A549 (cell line): Measurements from ENCODE around the gene IFRD2. TPM values are rescaled to one million over a fixed set of nuclear protein-coding genes. Genes with fewer than 3 reads are reported as not detected.

Source experiments
- ATAC-seq, 2 experiments: fragments of 200-7000 bp in 1 of 2; fragments of >200 bp in 1 of 2; cut with Nextera tagmentation in 1 of 2; cut with Tn5 transposase in 1 of 2; 3 replicates each; pipeline versions ENCODE4 v1.8.0 to v1.9.1; 2018 to 2020; ENCODE audit warnings: mild to moderate bottlenecking in 1 of 2, moderate library complexity in 1 of 2
- CTCF ChIA-PET: fragments of 300-600 bp; sonication (Branson Sonifier 250); formaldehyde crosslinking; extraction: SDS; loops from one replicate; lab custom pipeline; 2021; ENCODE audit warnings: antibody characterized with exemption, inconsistent platforms; lab: Yijun Ruan, JAX
- POLR2A ChIA-PET: fragments of 350-600 bp; formaldehyde crosslinking; extraction: SDS; loops from one replicate; lab custom pipeline; 2021; ENCODE audit warnings: antibody characterized with exemption, inconsistent platforms; lab: Yijun Ruan, JAX
- DNase-seq, 2 experiments: peaks; one replicate each; pipeline versions ENCODE4 v3.0.0 to v3.0.0-alpha.2; 2011 to 2016; ENCODE audit warnings: low read depth in 1 of 2, low spot score in 1 of 2
- FAIRE-seq: peaks from 2 replicates; lab custom pipeline; 2011; peaks lifted over from hg19 to GRCh38; lab: Jason Lieb, UNC
- H3K27ac ChIP-seq, 2 experiments: fragments of >200 bp; sonication (Bioruptor Twin); formaldehyde crosslinking; 3 replicates each; pipeline ENCODE4 v1.5.1; 2016 to 2017
- H3K4me1 ChIP-seq: fragments of >200 bp; sonication (Bioruptor Twin); formaldehyde crosslinking; 3 replicates; pipeline ENCODE4 v1.6.1; 2016
- H3K4me2 ChIP-seq: fragments of >200 bp; sonication (Bioruptor Twin); formaldehyde crosslinking; 3 replicates; pipeline ENCODE4 v1.6.1; 2016
- H3K4me3 ChIP-seq: fragments of >200 bp; sonication (Bioruptor Twin); formaldehyde crosslinking; 3 replicates; pipeline ENCODE4 v1.5.1; 2016
- H3K9me3 ChIP-seq: fragments of >200 bp; sonication (Bioruptor Twin); formaldehyde crosslinking; 3 replicates; pipeline ENCODE4 v1.6.1; 2016
- CBX8 ChIP-seq: fragments of 200-600 bp; sonication (generic); IDR thresholded peaks from 2 replicates; pipeline ENCODE4 v1.6.1; 2016
- CHD4 ChIP-seq: fragments of 200-600 bp; sonication (generic); IDR thresholded peaks from 2 replicates; pipeline ENCODE4 v1.6.1; 2016; ENCODE audit warnings: antibody characterized with exemption, mild to moderate bottlenecking, borderline replicate concordance
- EHF ChIP-seq: fragments of 250-450 bp; sonication (Bioruptor Pico); IDR thresholded peaks from 2 replicates; pipeline ENCODE4 v1.5.0; 2020; ENCODE audit warnings: mild to moderate bottlenecking
- EP300 ChIP-seq, 2 experiments: fragments of >200 bp; sonication (Bioruptor Twin); formaldehyde crosslinking; IDR thresholded peaks; 2 replicates in 1 of 2; 3 replicates in 1 of 2; pipeline ENCODE4 v1.6.1; 2016 to 2017
- FOSL2 ChIP-seq, 2 experiments: fragments of 450-650 bp in 1 of 2; fragments of >200 bp in 1 of 2; sonication (Bioruptor Twin) in 1 of 2; formaldehyde crosslinking; IDR thresholded peaks; 2 replicates each; pipeline versions ENCODE4 v1.5.0 to v1.6.1; 2016 to 2020; ENCODE audit warnings: mild to moderate bottlenecking in 1 of 2, moderate library complexity in 1 of 2
- GATA3 ChIP-seq: IDR thresholded peaks from 2 replicates; pipeline ENCODE4 v1.6.1; 2012; ENCODE audit warnings: borderline replicate concordance
- HDAC2 ChIP-seq: fragments of 200-600 bp; sonication (generic); IDR thresholded peaks from 2 replicates; pipeline ENCODE4 v1.6.1; 2016
- HMGXB4 ChIP-seq: fragments of 250-450 bp; sonication (Bioruptor Pico); IDR thresholded peaks from 2 replicates; pipeline ENCODE4 v1.5.0; 2021; ENCODE audit warnings: mild to moderate bottlenecking, moderate library complexity, borderline replicate concordance
- HOXB13 ChIP-seq: fragments of 250-450 bp; sonication (Bioruptor Pico); IDR thresholded peaks from 2 replicates; pipeline ENCODE4 v1.5.0; 2020; ENCODE audit warnings: low read depth, mild to moderate bottlenecking, moderate library complexity
- JUN ChIP-seq, 2 experiments: fragments of >200 bp; sonication (Bioruptor Twin); formaldehyde crosslinking; IDR thresholded peaks; 2 replicates in 1 of 2; 3 replicates in 1 of 2; pipeline ENCODE4 v1.6.1; 2016 to 2017
- KDM5A ChIP-seq: fragments of 200-600 bp; sonication (generic); IDR thresholded peaks from 2 replicates; pipeline ENCODE4 v1.6.1; 2016; ENCODE audit warnings: antibody characterized with exemption, mild to moderate bottlenecking
- POLR2A ChIP-seq: IDR thresholded peaks from 2 replicates; pipeline ENCODE4 v1.6.1; 2012; ENCODE audit warnings: mild to moderate bottlenecking, low read length
- POLR2AphosphoS2 ChIP-seq: conservative IDR thresholded peaks from 2 replicates; pipeline ENCODE4 v1.6.1; 2012; ENCODE audit warnings: low read length, improper control_type of control experiment, inconsistent platforms
- RARB ChIP-seq: fragments of 250-450 bp; sonication (Bioruptor Pico); IDR thresholded peaks from 2 replicates; pipeline ENCODE4 v1.8.0; 2021; ENCODE audit warnings: mild to moderate bottlenecking, moderate library complexity
- RNF2 ChIP-seq: fragments of 200-600 bp; sonication (generic); IDR thresholded peaks from 2 replicates; pipeline ENCODE4 v1.6.1; 2016; ENCODE audit warnings: low read depth, mild to moderate bottlenecking, antibody characterized with exemption, moderate library complexity, borderline replicate concordance
- SMC3 ChIP-seq: fragments of >200 bp; sonication (Bioruptor Twin); formaldehyde crosslinking; IDR thresholded peaks from 3 replicates; pipeline ENCODE4 v1.6.1; 2018; ENCODE audit warnings: inconsistent platforms
- TFCP2L1 ChIP-seq: fragments of 250-450 bp; sonication (Bioruptor Pico); IDR thresholded peaks from 2 replicates; pipeline ENCODE4 v1.5.0; 2021; ENCODE audit warnings: mild to moderate bottlenecking
- TP53 ChIP-seq: fragments of 250-450 bp; sonication (Bioruptor Pico); IDR thresholded peaks from 2 replicates; pipeline ENCODE4 v1.5.0; 2021; ENCODE audit warnings: mild to moderate bottlenecking, moderate library complexity
- ZC3H11A ChIP-seq: fragments of 450-650 bp; IDR thresholded peaks from 2 replicates; pipeline ENCODE4 v1.6.1; 2014; ENCODE audit warnings: antibody characterized with exemption, mild to moderate bottlenecking
- ZFP36 ChIP-seq: fragments of 450-650 bp; IDR thresholded peaks from 2 replicates; pipeline ENCODE4 v1.6.1; 2014; ENCODE audit warnings: borderline replicate concordance; ENCODE audit not compliant: partially characterized antibody
- WGBS: methylation state at CpG from one replicate; pipeline ENCODE4 v1.1.6; 2017; ENCODE audit errors: missing lambda C conversion rate; 5-methylcytosine and 5-hydroxymethylcytosine counted together
- polyA plus RNA-seq, 4 experiments: library from polyadenylated mRNA; depleted of rRNA in 3 of 4; stranded (reverse); fragments of >200 nt; fragmentation: RNase III in 1 of 4; extraction: RNeasy Plus Mini Kit Qiagen cat#74134 plus additional on column Dnase treatment in 1 of 4; gene quantifications; 2 replicates in 3 of 4; 3 replicates in 1 of 4; pipeline ENCODE4 v1.2.3, GENCODE V29; 2011 to 2017
- TF ChIP-seq, protein P1 (sequence below): fragments of 150-350 bp; IDR thresholded peaks from 2 replicates; pipeline ENCODE4 v1.6.1; 2014; ENCODE audit warnings: low read depth, mild to moderate bottlenecking, low read length
- TF ChIP-seq, protein P2 (sequence below): fragments of 200-600 bp; sonication (generic); IDR thresholded peaks from 2 replicates; pipeline ENCODE4 v1.6.1; 2016; ENCODE audit warnings: antibody characterized with exemption, mild to moderate bottlenecking, moderate library complexity

IFRD2 gene
- polyA plus RNA-seq, 2 of the 4 experiments (the other 2 are of a cell fraction) = 42.2 to 79.7 TPM

DNA sequence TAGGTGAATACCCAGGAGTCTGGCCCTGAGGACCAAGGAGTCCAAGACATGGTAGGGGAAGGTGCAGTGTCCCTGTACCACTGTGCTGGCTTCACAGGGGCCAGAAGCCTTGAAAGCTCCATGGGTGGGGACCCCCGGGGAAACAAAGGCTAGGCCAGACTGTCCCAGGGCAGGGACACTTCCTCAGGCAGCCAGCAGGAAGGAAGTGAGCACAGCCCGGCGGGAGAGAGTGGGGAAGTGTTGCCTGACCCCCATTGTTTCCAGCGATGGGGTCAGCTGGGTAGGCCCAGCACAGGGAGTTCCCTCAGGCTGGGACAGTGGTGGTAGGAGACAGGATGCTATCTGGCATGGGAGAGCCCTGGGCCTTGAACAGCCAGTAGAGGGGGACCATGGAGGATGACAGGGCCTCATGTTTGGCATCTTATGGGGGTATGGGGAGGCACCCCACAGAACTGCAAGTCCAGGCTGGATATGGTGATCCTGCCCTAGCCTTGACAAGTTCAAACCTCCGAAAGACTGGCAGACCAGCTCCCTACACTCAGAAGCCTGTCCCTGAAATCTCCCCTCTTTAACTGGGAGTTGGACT lies 31.5 kb upstream of the IFRD2 start:
- Histone ChIP-seq H3K27ac (no peak overlapping the region), H3K4me1 (peaks cover 26% of the 10 kb centered on the region), H3K4me3 (no peak overlapping the region), H3K4me2 (no peak overlapping the region), H3K9me3 (no peaks in the 10 kb centered on the region)
- FAIRE-seq = no peak
- CTCF ChIA-PET = interaction anchor here (0.5 to 5.1 kb wide), 26 partner anchors 9 to 321 kb away, joined by 3 to 56 read pairs (median 5); partner anchors contain the start of genes GNAT1, HYAL1, HYAL3 and IFRD2
- DNase-seq = no peak
- POLR2A ChIA-PET = interaction anchor here (1.0 kb wide), 1 partner anchor 14 kb away, joined by 4 read pairs; no protein-coding TSS in a partner anchor
- WGBS = 100% methylated on average over 1 of the region's 5 CpGs
- no peak for ATAC-seq
- TF ChIP-seq, protein P1, sequence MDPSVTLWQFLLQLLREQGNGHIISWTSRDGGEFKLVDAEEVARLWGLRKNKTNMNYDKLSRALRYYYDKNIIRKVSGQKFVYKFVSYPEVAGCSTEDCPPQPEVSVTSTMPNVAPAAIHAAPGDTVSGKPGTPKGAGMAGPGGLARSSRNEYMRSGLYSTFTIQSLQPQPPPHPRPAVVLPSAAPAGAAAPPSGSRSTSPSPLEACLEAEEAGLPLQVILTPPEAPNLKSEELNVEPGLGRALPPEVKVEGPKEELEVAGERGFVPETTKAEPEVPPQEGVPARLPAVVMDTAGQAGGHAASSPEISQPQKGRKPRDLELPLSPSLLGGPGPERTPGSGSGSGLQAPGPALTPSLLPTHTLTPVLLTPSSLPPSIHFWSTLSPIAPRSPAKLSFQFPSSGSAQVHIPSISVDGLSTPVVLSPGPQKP = no peak
- TF ChIP-seq HDAC2 (no peak), GATA3 (no peak), HMGXB4 (no peak), TP53 (no peak), POLR2A (no peak), ZFP36 (no peak), CBX8 (no peak), POLR2AphosphoS2 (no peak), ZC3H11A (no peak), FOSL2 (IDR thresholded peaks at IDR 0.05) (no peak), FOSL2 (CRISPR knock-in tag; IDR thresholded peaks at IDR 0.05) (no peak), CHD4 (no peak), TFCP2L1 (CRISPR knock-in tag) (no peak)
- TF ChIP-seq, protein P2, sequence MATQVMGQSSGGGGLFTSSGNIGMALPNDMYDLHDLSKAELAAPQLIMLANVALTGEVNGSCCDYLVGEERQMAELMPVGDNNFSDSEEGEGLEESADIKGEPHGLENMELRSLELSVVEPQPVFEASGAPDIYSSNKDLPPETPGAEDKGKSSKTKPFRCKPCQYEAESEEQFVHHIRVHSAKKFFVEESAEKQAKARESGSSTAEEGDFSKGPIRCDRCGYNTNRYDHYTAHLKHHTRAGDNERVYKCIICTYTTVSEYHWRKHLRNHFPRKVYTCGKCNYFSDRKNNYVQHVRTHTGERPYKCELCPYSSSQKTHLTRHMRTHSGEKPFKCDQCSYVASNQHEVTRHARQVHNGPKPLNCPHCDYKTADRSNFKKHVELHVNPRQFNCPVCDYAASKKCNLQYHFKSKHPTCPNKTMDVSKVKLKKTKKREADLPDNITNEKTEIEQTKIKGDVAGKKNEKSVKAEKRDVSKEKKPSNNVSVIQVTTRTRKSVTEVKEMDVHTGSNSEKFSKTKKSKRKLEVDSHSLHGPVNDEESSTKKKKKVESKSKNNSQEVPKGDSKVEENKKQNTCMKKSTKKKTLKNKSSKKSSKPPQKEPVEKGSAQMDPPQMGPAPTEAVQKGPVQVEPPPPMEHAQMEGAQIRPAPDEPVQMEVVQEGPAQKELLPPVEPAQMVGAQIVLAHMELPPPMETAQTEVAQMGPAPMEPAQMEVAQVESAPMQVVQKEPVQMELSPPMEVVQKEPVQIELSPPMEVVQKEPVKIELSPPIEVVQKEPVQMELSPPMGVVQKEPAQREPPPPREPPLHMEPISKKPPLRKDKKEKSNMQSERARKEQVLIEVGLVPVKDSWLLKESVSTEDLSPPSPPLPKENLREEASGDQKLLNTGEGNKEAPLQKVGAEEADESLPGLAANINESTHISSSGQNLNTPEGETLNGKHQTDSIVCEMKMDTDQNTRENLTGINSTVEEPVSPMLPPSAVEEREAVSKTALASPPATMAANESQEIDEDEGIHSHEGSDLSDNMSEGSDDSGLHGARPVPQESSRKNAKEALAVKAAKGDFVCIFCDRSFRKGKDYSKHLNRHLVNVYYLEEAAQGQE = no peak

DNA sequence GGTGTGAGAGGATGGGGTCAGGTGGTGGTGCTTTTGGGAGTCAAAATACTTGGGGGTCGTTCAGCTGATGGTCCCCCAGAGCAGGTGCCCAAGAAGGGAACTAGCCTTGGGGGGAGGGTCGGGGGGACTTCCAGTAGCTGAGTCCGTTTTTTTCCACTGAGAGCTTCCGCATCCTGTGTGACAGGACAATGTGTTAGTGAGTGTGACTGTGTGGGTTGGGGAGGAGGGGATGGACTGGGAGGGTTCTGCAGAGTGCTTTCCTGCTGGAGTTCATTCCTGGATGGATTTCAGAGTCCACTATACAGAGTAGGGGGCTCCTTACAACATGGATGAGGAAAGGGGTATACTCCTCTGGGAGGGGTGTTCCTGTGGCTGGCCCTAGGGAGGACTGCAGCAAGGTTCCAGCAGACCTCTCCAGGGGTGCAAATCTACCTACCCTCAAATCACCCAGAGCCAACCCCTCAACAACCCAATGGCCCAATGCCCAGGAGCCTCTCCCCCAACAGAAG lies 30.9 kb upstream of the IFRD2 start:
- Histone ChIP-seq H3K27ac (no peak overlapping the region), H3K9me3 (no peaks in the 10 kb centered on the region), H3K4me3 (no peak overlapping the region), H3K4me2 (no peak overlapping the region), H3K4me1 (peaks cover 23% of the 10 kb centered on the region)
- ChIA-PET POLR2A (interaction anchor here (1.0 kb wide), 1 partner anchor 14 kb away, joined by 4 read pairs; no protein-coding TSS in a partner anchor), CTCF (interaction anchor here (1.1 to 5.1 kb wide), 9 partner anchors 8 to 129 kb away, joined by 3 to 56 read pairs (median 9); partner anchors contain the start of genes HYAL3, IFRD2, LSMEM2 and NAA80)
- WGBS = 68% methylated on average over 3 of the region's 4 CpGs
- no peak for ATAC-seq
- no peak for DNase-seq
- TF ChIP-seq RNF2 = no peak
- no peak for TF ChIP-seq RARB (CRISPR knock-in tag)
- TF ChIP-seq EHF (CRISPR knock-in tag) = no peak
- TF ChIP-seq KDM5A = no peak
- TF ChIP-seq GATA3 = no peak
- no peak for TF ChIP-seq HOXB13 (CRISPR knock-in tag)
- no peak for TF ChIP-seq CHD4
- TF ChIP-seq EP300 (IDR thresholded peaks at IDR 0.05) = no peak
- no peak for TF ChIP-seq JUN (IDR thresholded peaks at IDR 0.05)
- no peak for TF ChIP-seq ZFP36
- no peak for TF ChIP-seq SMC3
- no peak for FAIRE-seq
